Hematopoietic multipotent progenitor cell treated with erythropoietin and hydrocortisone succinate and interleukin-3 and kit ligand, for 8 days (in vitro differentiated cells): ENCODE data around the gene RUNX2.
A peak's percentile ranks its signal among the peaks of the same experiment; 100 is the strongest.
"Not testable (repeated sequence)": the region's sequence is repeated elsewhere in the genome, so short reads cannot be mapped to it uniquely, and the experiment has no call there.

Experiments
- DNase-seq: peaks from one replicate; pipeline ENCODE4 v3.0.0-alpha.2; 2015

The RUNX2 gene

GRCh38 chr6:45531999-45532595, 204.0 kb downstream of the RUNX2 start:
- no peak for DNase-seq

DNA sequence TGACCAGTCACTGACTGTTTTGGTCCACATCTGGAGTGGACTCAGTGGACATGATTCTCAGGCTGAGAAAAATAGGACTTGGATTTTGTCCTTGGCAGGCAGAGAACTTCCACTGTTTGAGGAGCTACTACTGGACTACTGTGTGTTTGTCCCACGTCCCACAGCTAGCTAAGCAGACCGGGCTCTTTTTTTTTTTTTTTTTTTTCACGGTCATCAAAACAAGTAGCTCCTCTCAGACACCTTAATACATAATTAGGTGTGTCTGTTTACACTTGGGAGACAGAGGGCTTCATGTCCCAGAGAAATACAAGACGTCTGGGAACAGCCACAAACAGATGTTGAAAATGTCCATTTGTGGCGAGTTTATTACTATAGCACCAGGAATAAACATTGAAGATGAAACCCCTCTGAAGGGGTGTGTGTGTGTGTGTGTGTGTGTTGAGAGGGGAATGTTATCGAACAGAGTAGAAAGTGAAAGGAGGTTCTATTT, 204.6 kb downstream of the RUNX2 start:
- no peak for DNase-seq

DNA sequence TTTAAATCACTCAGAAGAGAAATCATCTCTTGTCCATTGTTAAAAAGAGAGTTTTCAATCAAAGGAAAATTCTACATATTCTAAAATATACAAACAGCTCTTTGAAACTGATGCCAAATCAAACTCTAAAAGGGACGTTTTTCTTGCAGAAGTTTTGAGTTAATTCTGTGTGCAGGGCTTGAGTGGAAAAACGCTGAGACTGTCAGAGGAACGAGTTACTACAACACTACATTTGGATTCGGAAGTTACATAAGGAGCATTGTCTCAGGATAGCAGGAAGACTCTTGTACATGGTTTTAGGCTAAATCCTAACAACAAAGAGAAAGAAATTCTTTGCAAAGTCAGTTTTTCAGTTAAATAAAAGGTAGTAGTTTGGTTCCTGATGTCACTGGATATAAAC, 205.3 kb downstream of the RUNX2 start:
- no peak for DNase-seq

DNA sequence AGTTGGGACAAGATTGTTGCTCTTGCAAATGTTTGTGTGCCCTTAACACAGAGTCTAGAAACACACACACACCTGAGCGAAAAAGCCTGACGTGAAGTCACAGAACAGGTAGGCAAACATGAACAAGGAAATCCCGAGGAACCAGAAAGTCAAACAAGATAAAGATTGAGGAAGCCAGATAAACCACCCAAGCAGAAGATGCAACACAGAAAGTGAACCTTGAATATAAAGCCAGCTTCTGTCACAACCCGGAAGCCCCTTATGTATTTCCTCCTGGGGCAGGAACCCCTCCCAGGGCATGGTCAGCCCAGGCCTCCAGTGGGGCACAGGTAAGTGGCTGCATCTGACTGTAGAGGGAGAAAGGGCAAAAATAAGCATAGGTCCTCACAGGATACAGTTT, 207.8 kb downstream of the RUNX2 start:
- no peak for DNase-seq

DNA sequence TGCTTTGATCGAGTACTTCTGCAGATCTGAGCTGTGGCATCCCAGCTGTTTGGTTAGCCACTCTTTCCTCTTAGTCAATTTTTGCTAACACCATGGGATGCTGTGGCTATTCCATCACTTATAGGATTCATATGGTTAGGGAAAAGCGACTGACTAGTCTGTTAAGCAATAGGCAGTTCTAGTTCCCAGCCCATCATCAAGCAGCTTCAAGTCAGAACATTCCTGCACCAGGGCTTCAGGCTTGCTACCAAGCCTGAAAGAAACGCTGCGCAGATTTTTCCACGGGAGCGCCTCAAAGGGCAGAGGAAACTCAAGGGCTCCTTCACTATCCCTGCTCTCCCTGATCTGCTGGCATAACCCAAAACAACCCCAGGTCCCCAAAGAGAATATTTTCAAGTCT, 209.4 kb downstream of the RUNX2 start:
- no peak for DNase-seq

DNA sequence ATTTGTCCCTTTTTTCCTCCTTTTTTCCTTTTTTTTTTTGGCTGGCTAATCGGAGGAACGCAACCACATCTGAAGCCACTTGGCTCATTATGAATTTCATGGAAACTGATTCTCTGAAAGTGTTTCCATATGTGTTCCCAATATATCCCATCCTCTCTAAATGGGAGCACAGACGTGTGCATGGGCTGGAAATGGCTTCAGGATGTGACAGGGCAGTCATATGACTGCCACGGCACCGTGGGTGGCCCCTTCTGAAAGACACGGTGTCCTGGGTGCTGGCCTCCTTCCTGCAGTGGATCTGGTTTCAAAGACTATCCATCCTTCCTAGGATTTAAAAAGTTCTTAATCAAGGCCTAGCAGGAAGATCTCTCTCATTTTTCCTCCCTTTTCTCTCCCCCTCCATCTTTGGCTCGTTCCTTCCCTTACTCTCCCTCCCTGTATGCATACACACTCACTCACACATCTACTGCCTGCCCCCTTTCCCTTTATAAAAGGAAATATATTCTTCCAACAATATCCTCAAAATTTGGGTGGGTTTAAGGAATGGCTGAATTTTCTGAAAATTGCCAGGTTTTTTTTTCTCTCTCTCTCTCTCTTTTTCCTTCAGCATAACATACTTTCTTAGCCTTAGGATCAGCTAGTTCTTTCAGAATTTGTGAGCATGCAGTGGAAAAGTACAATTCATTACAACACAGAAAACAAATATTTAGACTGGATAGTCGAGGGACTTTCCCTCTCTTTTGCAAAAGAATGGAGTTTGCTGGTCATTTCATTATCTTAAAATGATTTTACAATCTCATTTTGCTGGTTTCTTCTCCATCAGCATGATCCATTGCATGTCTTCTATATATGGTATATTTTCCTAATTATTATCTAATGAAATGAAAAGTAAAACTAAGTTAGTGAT, 210.8 kb downstream of the RUNX2 start:
- DNase-seq = no peak

GRCh38 chr6:45540375-45540920, 212.3 kb downstream of the RUNX2 start:
- no peak for DNase-seq

GRCh38 chr6:45541934-45542333, 213.8 kb downstream of the RUNX2 start:
- peak; percentile 68 for DNase-seq

DNA sequence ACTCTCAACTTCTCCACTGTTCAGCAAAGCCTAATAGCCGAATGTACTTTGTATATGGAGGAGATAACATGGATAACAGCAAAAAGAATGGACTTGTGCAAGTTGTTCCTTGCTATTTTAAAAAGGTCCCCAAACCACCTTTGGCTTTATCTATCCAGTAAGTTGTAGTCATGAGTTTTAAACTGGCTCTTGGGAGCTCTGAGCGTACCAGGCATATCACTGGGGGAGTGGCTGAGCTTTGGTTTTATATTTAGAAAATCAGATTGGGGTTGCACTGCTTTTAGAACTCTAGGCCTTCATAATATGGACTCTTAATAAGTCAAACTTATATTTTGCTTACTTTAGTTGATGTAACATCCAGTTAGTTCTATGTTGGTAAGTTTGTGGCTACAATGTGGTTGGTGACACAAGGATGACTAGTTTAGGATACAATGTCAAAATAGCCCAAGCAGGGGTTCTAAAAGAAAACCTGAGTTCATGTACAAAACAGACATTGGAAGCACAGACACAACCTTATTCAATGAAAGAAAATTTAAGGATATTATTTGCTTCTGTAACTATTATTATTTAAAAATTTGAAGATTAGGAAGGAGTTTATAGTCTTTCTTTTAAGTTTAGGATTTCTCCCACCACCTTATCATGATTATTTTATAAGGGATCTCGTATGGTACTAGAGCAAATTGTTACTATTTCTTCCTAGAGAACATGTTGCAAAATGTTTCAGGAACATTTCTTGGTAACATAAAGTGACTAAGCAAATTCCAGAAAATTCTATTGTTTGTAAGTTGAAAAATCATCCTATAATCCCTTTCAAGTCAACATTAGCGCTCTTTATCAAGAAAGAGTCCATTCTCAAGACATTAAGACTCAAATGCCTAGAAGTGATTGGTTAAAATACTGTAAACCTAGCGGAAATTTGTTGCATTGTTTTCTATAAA, 215.4 kb downstream of the RUNX2 start:
- no peak for DNase-seq

- no peak for DNase-seq
Measured at GRCh38 chr6:45545416-45545815, 217.3 kb downstream of the RUNX2 start.

DNA sequence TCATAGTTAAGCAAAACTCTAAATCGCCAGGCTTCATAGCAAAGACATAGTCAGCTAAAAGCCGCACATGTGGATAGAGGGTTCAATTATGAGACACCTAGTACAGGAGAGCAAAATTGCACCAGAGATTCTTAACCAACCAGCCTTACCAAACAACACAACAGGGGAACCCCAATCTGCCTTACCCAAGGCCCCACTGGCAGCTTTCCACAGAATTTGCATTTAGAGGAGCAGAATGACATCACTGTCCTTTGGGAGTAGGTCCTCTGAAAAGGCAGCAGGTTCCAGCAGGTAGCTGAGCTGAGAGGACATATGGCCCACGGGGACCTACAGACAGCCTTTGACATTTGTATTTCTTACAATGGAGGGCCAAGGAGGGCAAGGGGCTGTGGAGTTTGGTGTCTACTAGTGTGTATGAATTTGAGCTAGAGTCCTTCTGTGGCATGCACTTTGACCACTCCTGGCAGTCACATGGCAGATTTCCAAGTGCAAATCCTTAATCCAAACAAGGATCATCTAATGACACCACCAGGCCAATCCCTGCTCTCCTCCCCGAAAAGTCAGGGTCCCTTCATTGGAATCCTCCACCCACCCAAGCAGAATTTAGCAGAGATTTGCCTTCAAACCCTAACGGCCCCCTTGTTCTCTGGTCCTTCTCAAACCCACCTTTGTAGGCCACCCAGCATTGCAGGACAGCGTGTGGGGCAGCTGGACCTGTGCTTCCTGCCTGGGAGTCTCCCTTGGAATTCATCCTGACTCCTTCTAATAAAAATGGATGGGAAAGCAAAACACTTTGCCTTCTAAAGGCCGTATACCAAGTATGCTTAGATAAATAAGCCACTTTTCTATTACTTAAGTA, 220.8 kb downstream of the RUNX2 start:
- no peak for DNase-seq

- no peak for DNase-seq
Measured at GRCh38 chr6:45552536-45552935, 224.4 kb downstream of the RUNX2 start.

DNA sequence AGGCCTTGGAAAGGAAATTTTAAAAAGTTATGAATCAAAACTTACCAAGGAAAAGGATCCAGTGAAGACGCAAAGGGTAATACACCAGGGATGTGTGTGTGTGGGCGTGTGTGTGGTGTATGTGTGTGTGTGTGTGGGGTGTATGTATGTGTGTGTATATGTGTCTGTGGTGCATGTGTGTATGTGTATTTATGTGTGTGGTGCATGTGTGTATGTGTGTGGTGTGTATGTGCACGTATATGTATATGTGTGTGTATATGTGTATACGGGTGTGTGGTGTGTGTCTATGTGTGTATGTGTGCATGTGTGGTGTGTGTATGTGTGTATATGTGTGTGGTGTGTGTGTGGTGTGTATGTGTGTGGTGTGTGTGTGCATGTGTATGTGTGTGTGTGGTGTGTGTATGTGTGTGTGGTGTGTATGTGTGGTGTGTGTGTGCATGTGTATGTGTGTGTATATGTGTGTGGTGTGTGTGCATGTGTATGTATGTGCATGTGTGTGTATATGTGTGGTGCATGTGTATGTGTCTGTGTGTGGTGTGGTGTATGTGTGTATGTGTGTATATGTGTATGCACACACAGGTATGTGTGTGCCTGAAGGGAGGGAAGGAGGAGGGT, 225.7 kb downstream of the RUNX2 start:
- no peak for DNase-seq

- DNase-seq = no peak
Measured at GRCh38 chr6:45554591-45554990, 226.5 kb downstream of the RUNX2 start.

DNA sequence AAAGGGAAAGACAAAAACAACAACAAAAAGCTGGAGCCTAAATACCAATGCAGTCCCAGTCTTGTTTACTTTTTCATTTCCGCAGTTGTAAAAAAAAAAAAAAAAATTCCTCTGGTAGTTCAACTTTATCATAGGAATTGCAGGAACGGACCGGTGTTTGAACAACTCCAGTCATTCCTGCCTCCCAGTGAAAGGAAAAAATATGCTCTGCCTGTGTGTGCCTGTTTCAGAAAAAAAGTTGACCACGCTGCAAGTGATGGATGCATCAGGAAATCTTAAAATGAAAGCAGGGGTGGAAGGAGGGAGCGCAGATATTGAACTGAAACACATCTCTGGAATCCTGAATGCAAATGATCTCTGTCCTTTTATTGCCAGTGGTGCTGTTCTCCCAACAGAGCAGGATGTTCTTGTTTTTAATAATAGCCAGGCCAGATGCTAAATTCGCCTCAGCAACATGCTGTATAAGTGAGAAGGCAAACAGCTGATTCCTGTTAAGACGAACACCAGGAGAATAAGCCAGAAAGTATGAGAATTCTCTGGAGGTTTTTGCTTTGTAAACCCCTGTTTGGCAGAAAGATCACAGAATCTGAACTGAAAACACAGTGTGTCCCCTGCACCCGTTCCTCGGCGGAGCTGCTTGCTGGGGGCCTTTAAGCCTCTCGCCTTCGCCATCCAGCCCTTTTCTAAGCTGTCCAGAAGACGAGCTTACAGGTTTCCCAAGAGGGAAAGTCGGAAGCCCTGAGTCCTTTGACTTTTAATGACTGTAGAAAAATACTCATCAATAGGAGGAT, 228.0 kb downstream of the RUNX2 start:
- DNase-seq = no peak

DNA sequence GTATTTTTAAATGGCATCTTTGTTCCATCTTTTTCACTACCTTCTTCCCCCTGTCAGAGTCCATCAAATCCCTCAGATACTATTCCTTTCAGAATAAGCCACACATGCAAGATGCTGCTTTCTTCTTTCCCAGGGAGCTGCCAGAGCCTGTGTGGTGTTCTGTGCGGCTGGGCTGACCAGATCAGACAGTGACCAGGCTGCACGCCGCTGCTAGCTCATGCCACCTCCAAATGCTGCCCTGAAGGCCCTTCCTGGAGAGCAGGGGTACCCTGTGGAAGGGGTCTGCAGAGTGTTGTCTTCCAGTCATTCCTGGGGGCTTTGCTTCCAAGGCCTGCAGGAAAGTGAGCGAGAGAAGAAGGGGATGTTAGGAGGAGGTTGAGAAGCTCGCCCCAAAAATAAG, 228.7 kb downstream of the RUNX2 start:
- DNase-seq = no peak

DNA sequence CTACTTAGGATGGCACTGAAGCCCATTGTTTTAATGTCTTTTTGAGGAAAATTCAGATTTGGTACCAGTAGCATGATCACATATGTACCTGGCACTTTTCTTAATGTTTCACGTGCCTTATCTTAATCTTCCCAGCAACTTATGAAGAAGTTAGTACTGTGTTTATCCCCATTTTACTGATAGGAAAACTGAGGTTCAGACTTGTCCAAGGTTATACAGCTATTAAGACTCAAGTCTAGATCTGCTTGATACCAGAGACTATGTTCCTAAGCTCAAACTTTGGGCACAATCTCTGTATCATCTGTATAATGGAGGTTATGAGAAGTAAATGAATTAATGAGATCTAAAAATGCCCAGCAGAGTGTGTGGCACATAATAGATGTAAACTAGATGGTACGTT, 229.3 kb downstream of the RUNX2 start:
- no peak for DNase-seq

GRCh38 chr6:45558858-45559257, 230.7 kb downstream of the RUNX2 start:
- no peak for DNase-seq

- DNase-seq = not testable (repeated sequence)
Measured at GRCh38 chr6:45560321-45560820, 232.2 kb downstream of the RUNX2 start.

DNA sequence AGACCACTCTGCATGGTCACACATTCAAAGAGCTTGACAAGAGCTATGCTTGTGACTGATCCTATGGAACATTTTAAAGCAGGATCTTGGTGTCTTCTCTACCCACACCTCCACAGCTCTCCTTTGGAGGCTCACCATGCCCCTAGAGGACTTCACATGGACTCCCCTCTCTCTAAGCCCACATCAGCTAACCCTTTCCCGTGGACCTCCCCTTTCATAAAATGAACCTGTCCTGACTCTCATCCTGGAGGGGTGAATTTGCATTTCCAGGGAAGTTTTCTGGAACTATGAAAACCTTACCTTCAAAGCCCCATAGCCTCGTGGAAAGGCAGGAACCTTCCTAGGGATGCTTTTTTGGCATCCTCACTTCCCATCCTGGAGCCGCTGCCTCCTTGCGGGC, 234.0 kb downstream of the RUNX2 start:
- DNase-seq = no peak
